ENCODE results near the gene LARP1B.

DNA sequence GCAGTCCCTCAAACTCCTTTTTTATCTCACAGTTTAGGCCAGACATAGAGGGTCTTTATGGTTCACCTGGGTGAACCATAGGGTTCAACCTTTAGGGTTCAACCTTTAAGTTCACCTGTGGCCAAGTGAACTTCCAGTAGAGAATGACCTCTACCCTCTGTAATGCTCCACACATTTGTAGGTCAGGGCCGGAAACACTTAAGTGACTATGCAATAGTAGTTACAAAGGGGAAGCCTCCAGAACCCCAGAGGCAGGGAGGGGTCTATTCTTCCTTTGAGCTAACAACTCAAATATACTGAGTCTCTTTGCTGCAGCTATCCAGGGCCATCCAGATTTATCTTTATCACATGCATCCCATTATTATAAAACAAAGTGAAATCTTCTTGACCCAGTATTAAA, 100.0 kb downstream of the LARP1B start:
- TF ChIP-seq, protein P1, sequence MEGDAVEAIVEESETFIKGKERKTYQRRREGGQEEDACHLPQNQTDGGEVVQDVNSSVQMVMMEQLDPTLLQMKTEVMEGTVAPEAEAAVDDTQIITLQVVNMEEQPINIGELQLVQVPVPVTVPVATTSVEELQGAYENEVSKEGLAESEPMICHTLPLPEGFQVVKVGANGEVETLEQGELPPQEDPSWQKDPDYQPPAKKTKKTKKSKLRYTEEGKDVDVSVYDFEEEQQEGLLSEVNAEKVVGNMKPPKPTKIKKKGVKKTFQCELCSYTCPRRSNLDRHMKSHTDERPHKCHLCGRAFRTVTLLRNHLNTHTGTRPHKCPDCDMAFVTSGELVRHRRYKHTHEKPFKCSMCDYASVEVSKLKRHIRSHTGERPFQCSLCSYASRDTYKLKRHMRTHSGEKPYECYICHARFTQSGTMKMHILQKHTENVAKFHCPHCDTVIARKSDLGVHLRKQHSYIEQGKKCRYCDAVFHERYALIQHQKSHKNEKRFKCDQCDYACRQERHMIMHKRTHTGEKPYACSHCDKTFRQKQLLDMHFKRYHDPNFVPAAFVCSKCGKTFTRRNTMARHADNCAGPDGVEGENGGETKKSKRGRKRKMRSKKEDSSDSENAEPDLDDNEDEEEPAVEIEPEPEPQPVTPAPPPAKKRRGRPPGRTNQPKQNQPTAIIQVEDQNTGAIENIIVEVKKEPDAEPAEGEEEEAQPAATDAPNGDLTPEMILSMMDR (IDR thresholded peaks at IDR 0.05): no peak
- no peak for TF ChIP-seq POLR2AphosphoS5 (IDR thresholded peaks at IDR 0.05)
